GM18517 (cell line): Measurements from ENCODE around the gene EPHB1.
"Not testable (repeated sequence)": the region's sequence is repeated elsewhere in the genome, so short reads cannot be mapped to it uniquely, and the experiment has no call there.

Source experiments
- ATAC-seq: cut with Tn5 transposase; IDR thresholded peaks from one replicate; pipeline ENCODE4 v1.9.1; 2021; ENCODE audit warnings: mild to moderate bottlenecking, moderate library complexity; ENCODE audit not compliant: unreplicated experiment

EPHB1 gene

DNA sequence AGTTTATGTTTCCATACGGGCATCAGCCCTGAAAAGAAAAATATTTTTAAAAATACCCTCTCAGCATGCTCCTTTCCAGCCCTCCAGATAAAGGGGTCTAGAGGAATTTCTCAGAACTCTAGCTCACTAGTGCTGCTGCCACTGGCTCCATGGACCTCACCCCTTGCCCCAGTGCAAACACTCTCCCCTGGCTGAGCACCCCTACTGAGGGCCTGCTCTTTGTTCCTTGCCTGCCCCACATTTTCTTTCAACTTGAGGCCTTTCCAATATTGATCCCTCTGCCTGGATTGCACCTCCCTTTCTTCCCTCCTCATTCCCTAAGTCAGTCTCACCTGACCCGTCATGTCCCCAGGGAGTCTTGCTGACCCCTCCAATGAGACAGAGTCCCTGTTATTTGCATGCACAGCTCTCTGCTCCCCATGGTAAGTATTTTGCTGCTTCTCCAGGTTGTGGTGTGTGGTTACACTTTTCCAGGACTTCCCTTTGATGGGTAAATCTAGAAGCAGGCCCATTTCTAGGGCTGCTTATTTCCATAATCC lies 196.5 kb downstream of the EPHB1 start:
- no peak for ATAC-seq

DNA sequence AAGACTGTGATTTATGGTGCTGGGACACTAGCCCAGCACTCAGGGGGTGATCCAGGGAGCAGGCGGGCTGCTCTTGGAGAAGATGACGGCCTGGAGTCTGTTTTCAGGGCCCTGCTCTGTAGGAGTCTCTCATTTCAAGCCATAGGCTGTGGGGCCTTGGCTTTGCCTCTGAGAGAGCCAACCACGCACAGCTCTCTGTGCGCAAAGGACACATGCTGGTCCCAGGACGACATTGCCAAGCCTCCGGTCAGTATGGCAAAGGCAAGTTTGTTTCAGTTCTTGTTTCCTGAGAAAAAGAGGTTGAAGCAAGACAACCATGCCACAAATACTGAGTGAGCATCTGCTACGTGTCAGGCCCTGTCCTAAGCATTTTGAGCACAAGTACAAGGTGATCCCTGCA lies 197.1 kb downstream of the EPHB1 start:
- no peak for ATAC-seq

DNA sequence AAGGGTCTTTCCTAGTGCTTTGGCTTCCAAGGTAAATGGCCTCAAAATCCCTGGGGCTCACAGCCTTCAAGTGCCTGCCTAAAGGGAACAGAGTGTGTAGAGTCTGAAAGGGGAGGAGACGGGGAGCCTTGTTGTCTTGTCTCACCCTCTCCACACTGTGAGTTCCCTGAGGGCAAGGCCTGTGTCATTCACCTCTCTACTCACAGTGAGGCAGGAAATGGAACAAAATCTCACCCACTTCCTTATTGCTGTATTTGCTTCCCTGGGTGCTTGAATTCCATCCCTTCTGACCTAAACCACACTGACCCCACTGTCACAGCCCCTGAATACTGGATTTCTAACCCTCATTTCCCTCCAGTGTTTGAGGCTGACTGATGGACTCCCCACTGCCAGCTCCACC lies 197.5 kb downstream of the EPHB1 start:
- ATAC-seq: no peak

DNA sequence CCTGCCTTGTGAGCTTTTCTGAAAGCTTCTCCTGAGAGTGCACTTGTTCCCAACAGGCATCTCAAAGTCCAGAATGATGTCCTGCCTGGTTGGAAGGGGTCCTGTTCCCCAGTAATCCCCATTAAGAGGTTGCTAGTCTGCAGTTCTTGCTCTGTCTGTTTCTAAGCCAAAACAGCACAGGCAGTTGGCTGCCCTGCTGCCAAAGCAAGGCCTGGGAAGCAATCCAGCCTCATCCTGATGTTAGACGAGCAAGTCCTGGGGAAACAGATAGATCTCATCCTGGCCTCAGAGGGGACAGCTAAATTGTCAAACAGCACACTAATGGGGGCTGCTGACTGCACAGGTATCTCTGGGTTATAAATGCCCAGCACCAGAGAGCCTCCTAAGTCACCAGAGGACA lies 198.0 kb downstream of the EPHB1 start:
- ATAC-seq: no peak

DNA sequence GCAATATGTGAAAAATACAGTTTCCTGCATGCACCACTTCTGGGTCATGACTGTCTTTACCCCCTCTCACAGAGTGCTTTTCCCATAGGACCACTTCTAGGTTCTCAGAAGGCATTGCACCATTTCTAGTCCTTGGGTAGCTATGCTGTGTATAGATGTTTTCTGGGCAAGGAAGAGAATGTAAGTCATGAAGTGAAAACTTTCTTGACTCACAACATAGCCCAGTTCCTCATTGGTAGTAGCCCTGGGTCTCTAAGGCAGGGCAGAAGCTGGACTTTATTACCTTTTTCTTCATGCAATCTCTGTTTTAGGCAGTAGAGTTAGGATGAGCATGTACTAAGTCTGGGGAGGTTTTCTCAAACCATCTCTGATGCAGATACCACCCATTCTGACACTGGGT lies 203.1 kb downstream of the EPHB1 start:
- no peak for ATAC-seq

DNA sequence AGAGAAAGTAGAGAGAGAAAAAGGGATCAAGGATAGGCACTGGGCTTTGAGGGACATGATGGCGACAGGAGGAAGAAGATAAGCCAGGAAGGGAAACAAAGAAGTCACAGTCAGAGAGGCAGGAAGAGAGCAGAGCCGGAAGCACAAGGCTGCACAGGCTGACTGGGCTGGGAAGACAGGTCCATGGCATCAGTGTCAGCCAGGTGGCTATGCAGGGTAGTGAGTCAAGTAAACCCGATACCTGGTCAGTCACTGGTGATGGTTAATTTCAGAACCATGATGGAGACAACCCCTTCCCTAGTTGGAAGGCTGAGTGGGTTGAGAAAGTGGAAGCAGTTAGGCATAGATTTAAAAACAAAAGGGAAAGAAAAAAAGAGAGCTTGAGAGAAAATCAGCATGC lies 203.8 kb downstream of the EPHB1 start:
- no peak for ATAC-seq

DNA sequence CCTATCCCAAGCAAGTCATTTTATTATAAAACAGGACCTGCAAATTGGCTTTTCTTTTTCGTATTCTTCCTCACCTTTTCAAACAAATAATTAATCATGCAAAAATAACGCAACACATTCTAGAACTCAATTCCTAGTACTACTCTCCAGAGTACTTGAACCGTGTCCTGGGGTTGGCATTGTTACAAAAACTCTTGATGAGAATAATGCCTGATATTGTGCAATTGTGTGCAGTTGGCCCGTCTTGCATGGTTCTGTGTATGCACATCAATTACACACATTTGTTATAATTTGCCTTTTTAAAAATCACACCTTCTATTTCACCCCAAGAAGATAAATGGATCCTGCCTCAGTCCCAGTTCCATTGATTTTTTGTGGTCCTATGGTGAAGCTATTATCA lies 205.4 kb downstream of the EPHB1 start:
- no peak for ATAC-seq

DNA sequence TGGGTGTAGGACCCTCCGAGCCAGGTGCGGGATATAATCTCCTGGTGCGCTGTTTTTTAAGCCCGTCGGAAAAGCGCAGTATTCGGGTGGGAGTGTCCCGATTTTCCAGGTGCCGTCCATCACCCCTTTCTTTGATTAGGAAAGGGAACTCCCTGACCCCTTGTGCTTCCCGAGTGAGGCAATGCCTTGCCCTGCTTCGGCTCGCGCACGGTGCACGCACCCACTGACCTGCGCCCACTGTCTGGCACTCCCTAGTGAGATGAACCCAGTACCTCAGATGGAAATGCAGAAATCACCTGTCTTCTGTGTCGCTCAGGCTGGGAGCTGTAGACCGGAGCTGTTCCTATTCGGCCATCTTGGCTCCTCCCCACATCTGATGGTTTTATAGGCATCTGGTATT lies 210.6 kb downstream of the EPHB1 start:
- not testable (repeated sequence) for ATAC-seq

DNA sequence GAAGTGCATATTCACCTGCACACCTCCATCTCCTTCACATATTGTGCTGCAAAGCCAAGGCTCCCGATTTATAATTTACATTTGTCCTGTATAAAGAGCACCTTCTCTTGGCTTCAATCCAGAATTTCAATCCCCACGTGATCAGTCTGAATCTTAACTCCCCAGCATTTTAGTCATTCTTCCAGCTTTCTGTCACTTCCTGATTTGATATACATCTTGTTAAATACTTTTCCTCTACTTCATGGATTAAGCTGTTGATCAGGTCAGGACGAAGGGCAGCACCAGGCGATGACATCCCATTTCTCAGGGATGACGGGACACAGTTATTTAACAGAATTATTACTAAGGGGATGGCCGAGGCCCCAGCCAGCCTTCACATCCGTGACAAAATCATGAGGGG lies 212.5 kb downstream of the EPHB1 start:
- no peak for ATAC-seq

DNA sequence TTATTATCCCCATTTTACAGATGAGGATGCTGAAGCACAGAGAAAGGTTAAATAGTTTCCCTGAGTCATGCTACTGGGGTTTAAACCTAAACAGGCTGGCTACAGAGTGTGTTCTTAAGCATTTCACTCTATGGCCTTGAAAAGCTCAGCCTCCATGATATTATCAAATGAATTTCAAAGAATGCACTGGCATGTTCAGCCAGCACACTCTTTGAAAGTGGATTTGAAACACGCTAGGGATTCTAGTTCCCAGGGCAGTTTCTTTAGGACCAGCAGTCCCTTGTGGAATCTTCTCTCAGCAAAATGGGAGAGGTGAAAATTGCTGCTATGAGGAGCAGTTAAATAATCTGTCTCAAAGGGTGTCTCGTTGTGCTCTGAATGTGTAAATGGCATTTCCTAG lies 213.3 kb downstream of the EPHB1 start:
- ATAC-seq: no peak

DNA sequence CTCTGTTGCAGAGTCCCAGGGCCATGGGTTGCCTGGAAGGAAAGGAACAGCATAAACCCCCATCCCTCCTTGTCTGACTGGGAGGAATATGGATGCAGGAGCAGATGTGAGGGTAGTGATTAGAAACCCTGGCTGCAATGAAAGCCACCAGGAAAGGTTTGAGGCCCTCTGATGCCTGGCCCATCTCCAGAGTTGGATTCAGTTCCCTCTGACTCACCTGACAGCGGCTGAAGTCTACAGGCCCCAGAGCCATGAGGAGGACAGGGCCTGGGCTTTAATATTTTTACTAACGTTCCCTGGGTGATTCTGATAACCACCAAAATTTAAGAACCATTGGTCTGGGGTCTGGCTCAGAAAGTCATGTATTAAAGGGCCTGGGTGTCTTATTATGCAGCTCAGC lies 214.0 kb downstream of the EPHB1 start:
- ATAC-seq: no peak

DNA sequence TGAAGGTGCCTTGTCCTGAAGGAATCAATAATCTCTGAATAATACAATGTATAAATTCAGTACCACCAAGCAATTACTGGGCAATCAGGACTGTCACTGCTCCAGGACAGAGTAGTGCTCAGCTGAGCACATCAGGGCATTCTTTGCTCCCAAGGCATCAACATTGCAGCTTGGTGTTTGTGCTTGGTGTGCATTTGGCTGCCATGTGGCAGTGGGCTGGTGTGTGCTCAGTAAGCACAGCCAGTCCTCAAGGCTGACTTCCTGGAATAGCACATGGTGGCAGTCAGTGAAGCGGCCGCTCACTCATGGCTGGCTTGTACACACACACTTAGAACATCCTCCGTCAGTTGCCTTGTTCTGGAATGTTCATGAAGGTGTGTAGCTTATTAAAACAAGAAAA lies 217.0 kb downstream of the EPHB1 start:
- ATAC-seq: no peak

DNA sequence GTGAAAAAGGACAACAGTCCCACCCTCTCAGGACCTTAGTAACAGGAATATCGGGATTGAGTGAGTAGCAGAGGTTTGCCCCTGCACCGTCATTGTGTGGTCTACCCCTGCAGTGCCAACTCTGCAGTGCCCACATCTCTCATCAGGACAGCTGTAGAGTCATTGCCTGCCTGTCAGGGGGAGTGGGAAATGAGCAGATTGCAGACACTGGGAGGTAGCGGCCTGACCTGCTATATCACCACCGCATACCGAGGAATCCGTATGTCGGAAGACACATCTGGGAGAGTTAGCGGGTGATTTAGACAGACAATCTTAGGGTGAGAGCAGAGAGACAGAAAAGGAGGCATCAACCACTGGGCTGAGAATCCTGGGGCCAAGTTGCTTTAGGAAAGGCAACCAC lies 218.1 kb downstream of the EPHB1 start:
- no peak for ATAC-seq

DNA sequence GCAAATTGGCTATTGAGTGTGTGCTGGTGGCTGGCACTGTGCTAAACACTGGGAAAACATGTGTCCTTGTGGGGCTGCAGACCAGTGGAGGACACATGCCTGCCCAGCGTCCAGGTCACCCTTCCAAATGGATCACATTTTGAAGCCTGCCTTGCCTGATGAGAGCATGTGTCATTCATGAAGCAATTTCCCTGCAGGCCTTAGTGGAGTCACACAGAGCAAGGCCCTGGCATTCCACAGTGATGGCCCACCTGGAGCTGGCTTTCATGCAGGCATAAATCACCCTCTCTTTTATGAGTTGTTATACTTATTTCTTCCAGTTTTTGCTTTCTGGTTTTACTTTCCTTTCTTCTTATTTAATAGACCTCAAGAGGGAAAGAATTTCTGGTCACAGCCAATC lies 219.5 kb downstream of the EPHB1 start:
- ATAC-seq: no peak

DNA sequence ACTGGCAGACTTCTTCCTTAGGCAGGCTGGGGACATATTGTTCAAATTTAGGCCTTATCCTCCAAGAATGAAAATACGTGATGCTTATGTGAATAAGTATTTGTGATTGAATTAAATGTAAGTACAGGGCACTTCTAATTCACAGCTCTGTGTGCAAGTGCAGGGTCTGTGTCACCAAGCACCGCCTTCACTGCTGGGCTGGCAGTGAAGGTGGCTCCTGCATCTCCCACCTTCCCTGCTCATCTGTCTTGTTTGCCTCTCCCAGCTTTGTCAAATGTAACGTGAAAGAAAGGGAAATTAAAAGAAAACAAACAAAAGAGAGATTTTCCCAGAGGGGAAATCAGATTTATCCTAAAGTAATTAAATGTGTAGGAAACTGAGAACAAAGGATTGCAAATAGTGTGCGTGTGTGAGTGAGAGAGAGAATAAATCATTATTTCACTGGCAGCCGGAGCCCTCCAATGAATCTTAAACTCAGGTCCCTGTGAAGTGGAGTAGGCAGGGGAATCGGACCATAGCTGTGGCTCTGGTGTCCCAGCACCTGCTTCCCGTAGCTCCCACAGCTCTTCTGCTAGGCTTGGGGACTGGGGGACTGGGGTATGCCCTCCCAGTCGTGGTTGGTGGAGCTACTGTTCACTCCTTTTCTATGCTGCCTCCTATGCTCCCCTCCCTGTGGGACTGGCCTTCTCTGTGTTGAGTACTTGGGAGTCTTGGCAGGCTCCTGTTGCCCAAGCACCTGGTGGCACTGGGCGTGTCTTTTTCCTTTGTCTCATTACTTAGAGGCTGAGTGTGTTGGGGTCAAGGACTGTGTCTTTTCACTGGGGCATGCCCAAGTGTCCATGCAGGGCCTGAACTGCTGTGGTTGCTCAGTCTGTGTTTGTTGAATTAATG lies 222.2 kb downstream of the EPHB1 start:
- no peak for ATAC-seq

DNA sequence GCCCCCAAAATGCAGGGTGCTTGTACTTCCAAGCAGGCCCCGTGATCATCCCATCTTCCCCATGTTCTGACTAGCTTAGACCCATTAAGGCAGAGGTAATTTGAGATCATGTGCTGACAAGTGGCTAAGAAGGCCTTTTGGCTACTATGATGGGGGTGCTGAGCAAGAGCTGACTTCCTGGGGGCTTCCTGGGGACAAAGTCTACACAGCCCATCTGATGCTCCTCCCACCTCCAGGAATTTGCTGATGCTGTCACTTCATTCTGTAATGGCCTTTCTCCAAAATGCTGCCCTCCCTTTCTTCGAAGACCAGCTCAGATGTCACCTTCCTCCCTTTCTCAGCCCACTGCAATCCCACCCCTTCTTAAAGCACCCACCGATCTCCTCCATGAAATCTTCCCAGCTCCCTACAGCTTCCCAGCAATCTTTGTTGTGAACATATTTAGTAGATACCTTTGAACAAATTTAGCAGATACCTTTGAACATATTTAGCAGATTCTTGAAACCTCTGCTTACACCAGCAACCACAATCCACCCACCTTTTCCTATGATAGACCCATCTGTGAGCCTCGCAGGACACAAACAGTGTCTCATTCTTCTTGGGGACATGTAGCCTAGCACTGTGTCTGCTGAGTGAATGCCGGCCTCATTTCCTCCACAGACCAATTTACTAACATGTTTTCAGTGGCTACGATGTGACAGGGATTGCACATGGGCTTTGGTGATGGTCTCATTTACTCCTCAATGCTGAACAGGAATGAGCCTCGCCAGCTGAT lies 223.3 kb downstream of the EPHB1 start:
- peak; percentile 81 for ATAC-seq

DNA sequence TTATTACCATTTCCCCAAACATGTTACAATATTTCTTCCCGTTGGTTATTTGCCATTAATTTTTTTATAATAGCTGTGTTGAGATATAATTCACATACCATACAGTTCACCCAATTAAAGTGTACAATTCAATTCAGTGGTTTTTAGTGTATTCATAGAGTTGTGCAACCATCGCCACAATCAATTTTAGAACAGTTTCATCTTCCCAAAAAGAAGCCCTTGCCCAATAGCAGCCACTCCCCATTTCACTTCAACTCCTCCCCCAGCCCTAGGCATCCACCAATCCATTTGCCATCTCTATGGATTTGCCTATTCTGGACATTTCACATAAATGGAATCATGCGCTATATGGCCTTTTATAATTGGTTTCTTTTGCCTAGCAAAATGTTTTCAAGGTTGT lies 225.1 kb downstream of the EPHB1 start:
- no peak for ATAC-seq

DNA sequence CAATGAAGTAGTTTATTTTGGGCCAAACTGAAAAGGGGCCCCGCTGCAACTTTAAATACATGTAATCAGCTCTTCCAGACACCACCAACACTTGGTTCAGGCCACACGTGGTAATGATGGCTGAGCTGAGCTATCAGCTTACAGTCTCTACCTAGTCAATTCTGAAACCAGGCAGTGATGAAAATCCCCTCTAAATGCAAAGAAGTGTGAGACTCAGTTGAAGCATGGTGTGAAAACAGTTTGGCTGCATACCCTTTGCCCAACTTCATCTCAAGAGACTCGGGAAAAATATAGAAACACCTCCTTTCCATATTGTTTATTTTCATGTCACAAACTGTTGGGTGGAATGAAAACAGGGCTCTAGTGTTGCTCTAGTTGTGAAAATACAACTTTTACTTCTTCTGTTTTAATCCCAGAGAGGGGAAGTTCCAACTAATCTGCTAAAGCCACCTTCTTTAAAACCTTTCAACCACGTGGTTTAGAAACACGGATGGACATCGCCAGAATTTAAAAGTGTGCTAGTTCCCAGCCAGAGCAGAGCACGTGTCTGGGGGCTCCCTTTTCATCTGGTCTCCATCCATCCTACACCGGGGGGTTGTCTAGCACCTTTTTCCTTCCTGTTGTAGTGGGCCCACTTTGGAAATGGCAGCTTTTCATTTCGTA lies 229.1 kb downstream of the EPHB1 start:
- ATAC-seq: no peak

DNA sequence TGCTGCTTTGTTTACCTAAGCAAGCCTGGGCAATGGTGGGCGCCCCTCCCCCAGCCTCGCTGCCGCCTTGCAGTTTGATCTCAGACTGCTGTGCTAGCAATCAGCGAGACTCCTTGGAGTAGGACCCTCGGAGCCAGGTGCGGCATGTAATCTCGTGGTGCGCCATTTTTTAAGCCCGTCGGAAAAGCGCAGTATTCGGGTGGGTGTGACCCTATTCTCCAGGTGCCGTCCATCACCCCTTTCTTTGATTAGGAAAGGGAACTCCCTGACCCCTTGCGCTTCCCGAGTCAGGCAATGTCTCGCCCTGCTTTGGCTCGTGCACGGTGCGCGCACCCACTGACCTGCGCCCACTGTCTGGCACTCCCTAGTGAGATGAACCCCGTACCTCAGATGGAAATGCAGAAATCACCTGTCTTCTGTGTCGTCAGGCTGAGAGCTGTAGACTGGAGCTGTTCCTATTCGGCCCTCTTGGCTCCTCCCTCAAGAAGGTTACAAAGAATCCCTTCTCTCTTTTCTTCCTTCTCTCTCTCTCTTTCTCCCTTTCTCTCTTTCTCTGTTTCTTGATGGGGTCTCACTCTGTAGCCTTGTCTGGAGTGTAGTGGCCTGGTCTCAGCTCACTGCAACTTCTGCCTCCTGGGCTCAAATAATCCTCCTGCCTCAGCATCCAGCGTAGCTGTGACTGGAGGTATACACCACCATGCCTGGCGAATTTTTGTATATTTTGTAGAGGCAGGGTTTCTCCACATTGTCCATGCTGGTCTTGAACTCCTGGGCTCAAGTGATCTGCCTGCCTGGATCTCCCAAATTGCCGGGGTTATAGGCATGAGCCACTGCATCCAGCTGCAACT lies 235.9 kb downstream of the EPHB1 start:
- not testable (repeated sequence) for ATAC-seq

DNA sequence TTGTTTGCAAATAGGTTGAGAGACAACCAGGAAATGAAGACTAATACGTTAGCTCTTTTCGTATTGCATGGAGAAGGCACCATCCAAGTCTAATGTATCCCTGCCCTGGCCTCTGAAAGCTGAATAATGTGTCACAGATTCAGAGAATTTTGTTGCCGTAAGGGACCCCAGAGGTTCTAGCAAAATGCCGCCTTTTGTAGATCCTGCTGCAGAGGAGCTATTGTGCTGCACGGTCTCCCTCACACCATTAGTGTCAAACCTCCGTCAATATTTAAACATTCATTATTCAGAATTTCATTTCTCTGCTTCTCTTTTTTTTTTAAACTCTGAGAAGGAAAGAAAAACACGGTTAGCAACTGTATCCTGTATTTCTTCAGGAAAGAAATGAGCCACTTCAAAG lies 238.7 kb downstream of the EPHB1 start:
- no peak for ATAC-seq
